Heart left ventricle (tissue), 16 donors: ENCODE measurements around the gene CHRNE. TPM values are rescaled to one million over a fixed set of nuclear protein-coding genes. Genes with fewer than 3 reads are reported as not detected.

ENCODE experiments used
- ATAC-seq, 4 donors: fragments of 200-7000 bp; cut with Tn5 transposase; one replicate each; pipeline ENCODE4 v1.9.1; 2020 to 2022; ENCODE audit warnings: moderate library complexity in 4 of 4, mild to moderate bottlenecking in 3 of 4, moderate number of reproducible peaks in 1 of 4
- DNase-seq, 5 donors: peaks; one replicate each; pipeline ENCODE4 v3.0.0-alpha.2; 2020
- H3K27ac ChIP-seq, 12 donors: fragments of 200-600 bp; sonication (generic) in 4 of 12; one replicate each; pipeline versions ENCODE4 v1.5.0 to v1.8.0; 2016 to 2022; ENCODE audit warnings: mild to moderate bottlenecking in 2 of 12
- H3K27me3 ChIP-seq, 9 donors: fragments of 200-600 bp; sonication (generic) in 2 of 9; one replicate each; pipeline versions ENCODE4 v1.5.1 to v1.8.0; 2016 to 2022; ENCODE audit warnings: mild to moderate bottlenecking in 3 of 9
- H3K36me3 ChIP-seq, 9 donors: fragments of 200-600 bp; sonication (generic) in 2 of 9; one replicate each; pipeline versions ENCODE4 v1.5.0 to v1.8.0; 2018 to 2022; ENCODE audit warnings: mild to moderate bottlenecking in 2 of 9
- H3K4me1 ChIP-seq, 12 donors: fragments of 200-600 bp; sonication (generic) in 4 of 12; one replicate each; pipeline versions ENCODE4 v1.5.0 to v1.8.0; 2016 to 2022; ENCODE audit warnings: mild to moderate bottlenecking in 3 of 12
- H3K4me3 ChIP-seq, 12 donors: fragments of 200-600 bp; sonication (generic) in 4 of 12; one replicate each; pipeline versions ENCODE4 v1.5.0 to v1.8.0; 2017 to 2022; ENCODE audit warnings: mild to moderate bottlenecking in 9 of 12, moderate library complexity in 4 of 12
- H3K9me3 ChIP-seq, 12 donors: fragments of 200-600 bp; sonication (generic) in 4 of 12; one replicate each; pipeline versions ENCODE4 v1.5.0 to v1.8.0; 2016 to 2022; ENCODE audit warnings: mild to moderate bottlenecking in 1 of 12
- CTCF ChIP-seq, 12 donors: fragments of 200-600 bp; sonication (generic) in 4 of 12; IDR thresholded peaks; one replicate each; pipeline versions ENCODE4 v1.5.0 to v1.8.0; 2018 to 2022; ENCODE audit warnings: antibody characterized with exemption in 12 of 12, mild to moderate bottlenecking in 5 of 12
- POLR2A ChIP-seq, 2 donors: fragments of 450-650 bp; IDR thresholded peaks; one replicate each; pipeline ENCODE4 v1.6.1; 2017; ENCODE audit warnings: antibody characterized with exemption in 2 of 2, mild to moderate bottlenecking in 2 of 2, moderate library complexity in 2 of 2
- WGBS, 4 donors: extraction: QIAGEN DNeasy Blood & Tissue Kit in 2 of 4; methylation state at CpG; one replicate each; pipeline versions ENCODE4 v1.1.5 to v1.1.7; 2013 to 2018; 5-methylcytosine and 5-hydroxymethylcytosine counted together
- intact Hi-C, 10 donors: fragments of 100-400 bp; cut with DNase I; formaldehyde crosslinking; loops; one replicate each; pipeline versions ENCODE4 v1.11.1 to v1.14.2; 2022
- polyA plus RNA-seq, 2 donors: library from polyadenylated mRNA; stranded (reverse); fragments of 200-250 nt; gene quantifications; one replicate each; pipeline ENCODE4 v1.2.3, GENCODE V29; 2013
- total RNA-seq, 9 donors: library from RNA; depleted of rRNA in 2 of 9; stranded (reverse); fragments of >200 nt in 2 of 9; fragmentation: NEBNext Ultra II Directional in 3 of 9; extraction: Animal tissue kit (Norgen Biotek cat#: 25700) in 3 of 9; gene quantifications; one replicate each; pipeline versions ENCODE4 v1.1.0 to v1.2.4, GENCODE V29; 2016 to 2023
- donor health status: ischemic (EF 13 %, LVEDD 7.1; RV severe dilation, severe dysfunction).
- donor health status: healthy with polysubstance abuse.
- donor health status: DM: no; HTN: yes; CAD: no.
- donor health status: DM: no; HTN: no; CAD: no.
- donor health status: ischemic (EF 25% LVEDD 6.9; RV normal size, moderate dysfunction).
- donor health status: ischemic (EF 25% LVEDD 5.7; RV mildly dilated, moderate dysfunction).
- donor health status: healthy.
- donor health status: DM: yes; HTN: yes; CAD: no.
- donor health status: ischemic (EF 35%, LVEDD 5.7; RV mildly dilated, moderate dysfunction).
- donor health status: nonischemic (EF 11% LVEDD 7.7; RV severe dilation, severe dysfunction).
- donor health status: DM: yes; HTN: yes; CAD: no.
- donor health status: PGD.
- donor health status: ischemic (EF 29% LVEDD 5.4; RV normal size, mild dysfunction).
- donor health status: nonischemic (EF 23%, LVEDD 6.1; RV moderate dilation, normal function).

CHRNE gene
- total and polyA plus RNA-seq, 11 donors = 0.23 to 1.4 (median 0.48) TPM

- Histone ChIP-seq H3K4me3 (no peak overlapping the region), H3K27ac (no peak overlapping the region), H3K4me1 (peaks cover 6 to 48% (median 32%) of the 10 kb centered on the region in 12 donors), H3K27me3 (no peaks in the 10 kb centered on the region), H3K36me3 (peaks cover 0 to 33% (median 23%) of the 10 kb centered on the region in 9 donors), H3K9me3 (no peaks in the 10 kb centered on the region)
- WGBS, 4 donors = 80 to 93% (median 81%) methylated on average over 3 of the region's 3 CpGs
- TF ChIP-seq CTCF (IDR thresholded peaks at IDR 0.05) (no peak), POLR2A (IDR thresholded peaks at IDR 0.05) (no peak)
- DNase-seq (no peak), ATAC-seq (no peak)
- intact Hi-C loops = loop anchor here in 5 of 10 donors (5.0 to 10.0 kb wide), 5 partner anchors 36 to 61 kb away; partner anchors contain the start of genes CAMTA2 (in 3 of the 5), INCA1 (in 1 of the 5) and KIF1C (in 1 of the 5)
These were observed 33.5 kb upstream of the CHRNE start for GRCh38 chr17:4936436-4936835.

GRCh38 chr17:4935650-4936049 is 32.8 kb upstream of the CHRNE start:
- H3K4me3 ChIP-seq = no peak overlapping the region
- intact Hi-C loops = loop anchor here in 5 of 10 donors (5.0 to 10.0 kb wide), 5 partner anchors 37 to 62 kb away; partner anchors contain the start of genes CAMTA2 (in 3 of the 5), INCA1 (in 1 of the 5) and KIF1C (in 1 of the 5)
- H3K36me3 ChIP-seq = peaks cover 0 to 37% (median 23%) of the 10 kb centered on the region in 9 donors
- ATAC-seq = no peak
- H3K9me3 ChIP-seq = no peaks in the 10 kb centered on the region
- H3K27me3 ChIP-seq = no peaks in the 10 kb centered on the region
- H3K4me1 ChIP-seq = peaks cover 5 to 40% (median 24%) of the 10 kb centered on the region in 12 donors
- H3K27ac ChIP-seq = no peak overlapping the region
- DNase-seq = no peak
- TF ChIP-seq CTCF (IDR thresholded peaks at IDR 0.05) (no peak), POLR2A (IDR thresholded peaks at IDR 0.05) (no peak)

- H3K27ac ChIP-seq = peak overlapping the region in 9 of 12 donors; percentile 13 to 54 (median 34)
- peak; percentile 11 to 41 (median 34) for ATAC-seq
- no peaks in the 10 kb centered on the region for H3K9me3 ChIP-seq
- no peaks in the 10 kb centered on the region for H3K27me3 ChIP-seq
- peaks cover 0 to 38% (median 23%) of the 10 kb centered on the region in 9 donors for H3K36me3 ChIP-seq
- peak overlapping the region in 1 of 12 donors; percentile 2 for H3K4me3 ChIP-seq
- WGBS, 4 donors = 19 to 30% (median 21%) methylated on average over 14 of the region's 14 CpGs
- TF ChIP-seq POLR2A (IDR thresholded peaks at IDR 0.05) (no peak), CTCF (IDR thresholded peaks at IDR 0.05) (peak in 4 of 12 donors; percentile 16 to 40 (median 20))
- intact Hi-C loops = loop anchor here in 2 of 10 donors (10.0 kb wide), 1 partner anchor 50 kb away; the partner anchor contains the start of gene CAMTA2 (in 2 of the 2)
- H3K4me1 ChIP-seq = peaks cover 5 to 39% (median 22%) of the 10 kb centered on the region in 12 donors
- peak in 1 of 5 donors; percentile 71 for DNase-seq
These were observed 31.5 kb upstream of the CHRNE start for GRCh38 chr17:4934173-4934979.

- no peak for ATAC-seq
- WGBS, 4 donors = 79 to 93% (median 84%) methylated on average over 15 to 16 of the region's 16 CpGs
- Histone ChIP-seq H3K36me3 (peaks cover 0 to 36% (median 23%) of the 10 kb centered on the region in 9 donors), H3K27me3 (no peaks in the 10 kb centered on the region), H3K4me1 (peaks cover under 1 to 32% (median 15%) of the 10 kb centered on the region in 12 donors), H3K4me3 (peak overlapping the region in 1 of 12 donors; percentile 2), H3K27ac (peak overlapping the region in 2 of 12 donors; percentile 39 to 50), H3K9me3 (no peaks in the 10 kb centered on the region)
- no peak for TF ChIP-seq CTCF (IDR thresholded peaks at IDR 0.05)
- TF ChIP-seq POLR2A (IDR thresholded peaks at IDR 0.05) = no peak
- intact Hi-C loops = loop anchor here in 2 of 10 donors (10.0 kb wide), 1 partner anchor 51 kb away; the partner anchor contains the start of gene CAMTA2 (in 2 of the 2)
- no peak for DNase-seq
These were observed 30.7 kb upstream of the CHRNE start for GRCh38 chr17:4933646-4934045.
